Colon (tissue), 2 donors: Measurements from ENCODE around the gene EGLN1.
"Not testable (repeated sequence)": the region's sequence is repeated elsewhere in the genome, so short reads cannot be mapped to it uniquely, and the experiment has no call there.

ENCODE experiments used
- FAIRE-seq: peaks from 2 replicates; lab custom pipeline; 2012; peaks lifted over from hg19 to GRCh38; lab: Jason Lieb, UNC
- donor health status: control.
- donor health status: control.

Gene EGLN1

GRCh38 chr1:231421971-231422797 is at the start of gene EGLN1:
Gene EGLN1 (minus strand): TSS chr1:231422287. CDS start chr1:231421888, 399 bp downstream.
- FAIRE-seq = no peak

GRCh38 chr1:231471500-231471899 is 49.4 kb upstream of the EGLN1 start:
- FAIRE-seq = not testable (repeated sequence)

DNA sequence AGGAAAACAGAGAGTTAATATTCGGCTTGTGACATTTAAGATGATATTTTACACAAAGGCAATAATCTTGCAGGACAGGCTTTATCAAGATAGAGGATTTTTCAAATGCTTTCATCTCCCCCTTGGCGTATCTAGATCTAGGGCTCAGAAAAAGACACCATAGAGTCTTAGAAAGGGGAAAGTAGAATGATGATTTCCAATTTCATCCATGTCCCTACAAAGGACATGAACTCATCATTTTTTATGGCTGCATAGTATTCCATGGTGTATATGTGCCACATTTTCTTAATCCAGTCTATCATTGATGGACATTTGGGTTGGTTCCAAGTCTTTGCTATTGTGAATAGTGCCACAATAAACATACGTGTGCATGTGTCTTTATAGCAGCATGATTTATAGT is 48.9 kb upstream of the EGLN1 start:
- FAIRE-seq = not testable (repeated sequence)

GRCh38 chr1:231467986-231468385 is 45.9 kb upstream of the EGLN1 start:
- no peak for FAIRE-seq

DNA sequence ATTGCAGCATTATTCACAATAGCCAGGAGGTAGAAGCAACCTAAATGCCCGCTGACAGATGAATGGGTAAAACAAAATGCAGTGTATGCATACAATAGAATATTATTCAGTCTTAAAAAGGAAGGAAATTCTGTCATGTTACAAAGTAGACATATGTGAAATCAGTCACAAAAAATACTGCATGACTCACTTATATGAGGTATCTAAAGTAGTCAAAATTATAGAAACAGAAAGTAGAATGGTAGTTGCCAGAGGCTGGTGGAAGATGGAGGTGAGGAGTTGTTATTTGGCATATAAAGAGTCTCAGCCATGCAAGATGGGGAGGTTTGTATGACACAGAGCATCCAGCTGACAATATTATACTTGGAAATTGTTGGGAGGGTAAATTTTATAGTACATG is 43.0 kb upstream of the EGLN1 start:
- no peak for FAIRE-seq

DNA sequence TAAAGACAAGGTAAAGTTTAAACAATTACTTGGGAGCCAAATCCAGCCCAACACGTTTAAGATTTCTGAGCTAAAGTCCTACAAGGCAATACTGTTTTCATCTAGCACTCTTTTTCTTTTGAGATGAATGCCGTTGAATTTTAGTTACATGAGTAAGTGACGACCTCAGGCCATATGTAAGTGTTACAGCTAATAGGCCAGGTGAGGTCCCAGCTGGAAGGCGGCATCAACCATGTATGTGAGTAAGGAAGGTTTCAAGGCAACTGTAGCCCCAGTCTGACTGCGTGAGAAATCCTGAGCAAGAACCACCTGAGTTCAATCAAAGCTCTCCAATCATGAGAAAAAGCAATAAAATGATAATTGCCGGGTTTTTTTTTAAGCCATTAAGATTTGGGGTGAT is 41.5 kb upstream of the EGLN1 start:
- FAIRE-seq = no peak

- FAIRE-seq = no peak
Observed at GRCh38 chr1:231460614-231461013, 38.5 kb upstream of the EGLN1 start.

- not testable (repeated sequence) for FAIRE-seq
Observed at GRCh38 chr1:231459438-231459837, 37.4 kb upstream of the EGLN1 start.

DNA sequence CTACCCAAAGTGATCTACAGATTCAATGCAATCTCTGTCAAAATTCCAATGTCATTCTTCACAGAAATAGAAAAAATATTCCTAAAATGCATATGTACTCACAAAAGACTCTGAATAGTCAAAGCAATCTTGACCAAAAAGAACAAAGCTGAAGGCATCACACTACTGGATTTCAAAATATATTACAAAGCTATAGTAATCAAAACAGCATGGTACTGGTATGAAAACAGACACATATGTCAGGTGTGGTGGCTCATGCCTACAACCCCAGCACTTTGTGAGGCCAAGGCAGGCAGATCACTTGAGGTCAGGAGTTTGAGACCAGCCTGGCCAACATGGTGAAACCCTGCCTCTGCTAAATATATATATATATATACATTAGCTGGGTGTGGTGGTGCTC is 35.9 kb upstream of the EGLN1 start:
- FAIRE-seq = not testable (repeated sequence)

DNA sequence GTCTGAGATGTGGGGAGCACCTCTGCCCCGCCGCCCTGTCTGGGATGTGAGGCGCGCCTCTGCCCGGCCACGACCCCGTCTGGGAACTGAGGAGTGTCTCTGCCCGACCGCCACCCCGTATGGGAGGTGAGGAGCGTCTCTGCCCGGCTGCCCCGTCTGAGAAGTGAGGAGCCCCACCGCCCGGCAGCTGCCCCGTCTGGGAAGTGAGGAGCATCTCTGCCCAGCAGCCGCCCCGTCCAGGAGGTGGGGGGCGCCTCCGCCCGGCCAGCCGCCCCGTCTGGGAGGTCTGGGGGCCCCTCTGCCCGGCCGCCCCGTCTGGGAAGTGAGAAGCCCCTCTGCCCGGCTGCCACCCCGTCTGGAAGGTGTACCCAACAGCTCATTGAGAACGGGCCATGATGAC is 32.0 kb upstream of the EGLN1 start:
- FAIRE-seq = not testable (repeated sequence)

DNA sequence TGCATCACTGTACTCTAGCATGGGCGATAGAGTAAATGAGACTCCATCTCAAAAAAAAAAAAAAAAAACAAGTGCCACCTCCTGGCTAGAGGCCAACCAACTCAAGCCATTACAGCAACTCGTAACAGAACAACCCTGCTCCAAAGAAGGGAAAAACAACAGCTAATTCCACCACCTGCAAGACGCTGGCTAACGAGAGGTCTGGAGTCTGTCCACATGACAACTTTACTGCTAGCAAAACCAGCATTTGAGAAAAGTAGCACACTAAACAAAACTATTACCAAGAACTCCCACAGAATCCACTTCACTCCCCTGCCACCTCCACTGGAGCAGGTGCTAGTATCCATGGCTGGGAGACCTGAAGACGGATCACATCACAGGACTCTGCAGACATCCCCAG is 24.1 kb upstream of the EGLN1 start:
- no peak for FAIRE-seq

DNA sequence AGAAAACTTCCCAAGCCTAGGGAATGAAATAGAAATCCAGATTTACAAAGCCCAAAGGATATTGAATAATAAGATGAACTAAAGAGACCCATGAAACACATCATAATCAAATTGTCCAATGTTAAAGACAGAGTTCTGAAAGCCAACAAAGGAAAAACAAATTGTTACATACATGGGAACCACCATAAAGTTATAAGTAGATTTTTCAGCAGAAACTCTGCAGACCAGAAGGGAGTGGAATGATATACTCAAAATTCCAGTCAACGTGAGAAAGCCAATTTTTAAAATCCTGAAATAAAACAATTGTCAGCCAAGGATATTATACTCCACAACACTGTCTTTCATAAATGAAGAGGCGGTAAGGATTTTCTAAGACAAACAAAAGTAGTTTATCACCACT is 22.0 kb upstream of the EGLN1 start:
- no peak for FAIRE-seq

GRCh38 chr1:231443363-231443762 is 21.3 kb upstream of the EGLN1 start:
- no peak for FAIRE-seq

- no peak for FAIRE-seq
Observed at GRCh38 chr1:231442735-231443134, 20.6 kb upstream of the EGLN1 start.

DNA sequence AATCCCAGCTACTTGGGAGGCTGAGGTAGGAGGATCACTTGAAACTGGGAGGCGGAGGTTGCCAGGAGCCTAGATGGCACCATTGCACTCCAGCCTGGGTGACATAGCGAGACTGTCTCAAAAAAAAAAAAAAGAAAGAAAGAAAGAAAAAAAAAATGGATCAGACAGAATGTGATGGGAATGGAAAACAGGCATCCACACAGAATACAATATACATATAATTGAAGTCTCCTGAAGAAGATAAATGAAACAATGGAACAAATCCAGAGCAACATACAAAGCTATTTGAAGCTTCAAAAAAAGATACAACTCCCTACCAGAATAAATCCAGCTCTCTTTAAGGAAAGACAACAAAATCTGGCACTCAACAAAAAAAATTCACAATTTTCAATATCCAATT is 10.9 kb upstream of the EGLN1 start:
- FAIRE-seq = no peak

- FAIRE-seq = no peak
Observed at GRCh38 chr1:231431665-231432415, 9.8 kb upstream of the EGLN1 start.

GRCh38 chr1:231430678-231431352 is 8.7 kb upstream of the EGLN1 start:
- FAIRE-seq = not testable (repeated sequence)

- no peak for FAIRE-seq
Observed at GRCh38 chr1:231428377-231428776, 6.3 kb upstream of the EGLN1 start.

GRCh38 chr1:231424950-231425805 is 3.1 kb upstream of the EGLN1 start:
- FAIRE-seq = no peak

- FAIRE-seq = no peak
Observed at GRCh38 chr1:231423648-231424047, 1.6 kb upstream of the EGLN1 start.

- no peak for FAIRE-seq
Observed at GRCh38 chr1:231422798-231423309, 767 bp upstream of the EGLN1 start.

GRCh38 chr1:231421546-231421970 is 529 bp downstream of the EGLN1 start:
- FAIRE-seq = no peak
